T follicular helper cell (primary cell): ENCODE results near the gene DUSP15.

Experiments used
- DNase-seq: peaks from one replicate; pipeline ENCODE4 v3.0.0-alpha.2; 2020; ENCODE audit warnings: low read depth

DUSP15 gene

GRCh38 chr20:31860390-31861134 lies 9.8 kb downstream of the DUSP15 start:
- no peak for DNase-seq

DNA sequence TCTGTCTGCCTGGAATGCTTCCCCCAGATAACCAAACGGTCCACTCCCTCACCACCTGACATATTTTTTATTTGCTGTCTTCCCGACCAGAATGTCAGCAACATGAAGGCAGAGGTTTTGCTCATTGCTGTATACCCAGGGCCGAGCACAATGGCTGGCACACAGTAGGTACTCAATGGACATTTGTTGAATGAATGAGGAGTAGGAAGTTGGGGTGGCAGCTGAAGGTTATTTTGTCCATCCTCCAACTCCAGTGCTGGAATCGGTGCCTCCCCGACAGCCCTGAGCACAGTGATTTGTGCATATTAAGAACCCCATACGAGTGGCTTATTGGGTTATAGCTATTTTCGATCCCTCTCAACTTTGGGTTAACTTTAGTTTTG lies 10.3 kb downstream of the DUSP15 start:
- no peak for DNase-seq

DNA sequence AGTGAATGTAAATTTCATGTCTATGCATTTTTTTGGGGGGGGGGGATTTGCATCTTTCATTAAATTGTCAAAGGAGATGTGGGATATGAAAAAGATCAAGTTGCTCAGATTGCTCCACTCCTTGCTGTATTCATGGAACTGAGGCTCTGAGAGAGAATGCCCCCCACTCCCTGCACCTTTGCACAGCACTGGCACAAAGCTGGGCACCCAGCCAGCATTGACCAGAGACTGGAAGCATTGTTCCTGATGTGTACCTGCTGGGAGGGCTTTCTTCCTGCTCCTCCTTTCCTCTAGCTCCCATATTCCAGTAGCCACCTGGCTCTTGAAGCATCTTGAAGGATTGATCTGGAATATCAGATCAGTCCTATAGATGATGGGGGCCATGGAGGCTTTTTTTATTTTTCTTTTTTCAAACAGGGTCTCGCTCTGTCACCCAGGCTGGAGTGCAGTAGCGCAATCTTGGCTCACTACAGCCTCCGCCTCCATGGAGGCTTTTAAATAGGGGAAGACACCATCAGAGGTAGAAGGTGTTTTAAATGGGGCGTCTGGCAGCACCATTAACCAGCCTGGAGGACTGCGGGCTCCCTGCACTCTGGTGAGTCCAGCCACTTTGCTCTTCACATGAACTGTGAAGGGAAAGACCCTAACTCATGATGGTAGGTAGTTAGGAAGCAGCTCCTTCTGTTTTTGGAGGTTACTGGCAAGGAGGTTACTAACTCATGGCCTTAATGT lies 10.9 kb downstream of the DUSP15 start:
- DNase-seq: no peak

GRCh38 chr20:31858760-31859083 lies 11.6 kb downstream of the DUSP15 start:
- DNase-seq: no peak

- no peak for DNase-seq
Measured at GRCh38 chr20:31857861-31858759, 12.2 kb downstream of the DUSP15 start.

DNA sequence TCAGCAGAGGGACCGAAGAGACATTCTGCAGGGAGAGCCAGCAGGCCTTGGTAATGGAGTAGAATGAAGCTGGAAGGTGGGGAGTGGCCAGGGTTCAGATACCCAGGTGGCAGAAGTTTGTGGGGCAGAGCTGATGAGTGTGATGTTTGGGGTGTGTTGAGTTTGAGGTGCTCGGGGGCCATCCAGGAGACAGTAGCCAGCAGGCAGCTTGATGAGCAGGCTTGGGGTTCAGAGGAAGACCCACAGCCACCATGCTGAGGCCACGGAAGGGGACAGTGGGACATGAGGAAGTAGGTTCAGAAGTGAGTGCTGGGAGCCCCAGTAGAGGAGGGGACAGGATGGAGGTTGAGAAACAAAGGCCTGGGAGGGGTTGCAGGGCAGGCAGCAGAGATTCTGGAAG lies 13.8 kb downstream of the DUSP15 start:
- DNase-seq: no peak

GRCh38 chr20:31853481-31853880 lies 16.8 kb downstream of the DUSP15 start:
- no peak for DNase-seq

DNA sequence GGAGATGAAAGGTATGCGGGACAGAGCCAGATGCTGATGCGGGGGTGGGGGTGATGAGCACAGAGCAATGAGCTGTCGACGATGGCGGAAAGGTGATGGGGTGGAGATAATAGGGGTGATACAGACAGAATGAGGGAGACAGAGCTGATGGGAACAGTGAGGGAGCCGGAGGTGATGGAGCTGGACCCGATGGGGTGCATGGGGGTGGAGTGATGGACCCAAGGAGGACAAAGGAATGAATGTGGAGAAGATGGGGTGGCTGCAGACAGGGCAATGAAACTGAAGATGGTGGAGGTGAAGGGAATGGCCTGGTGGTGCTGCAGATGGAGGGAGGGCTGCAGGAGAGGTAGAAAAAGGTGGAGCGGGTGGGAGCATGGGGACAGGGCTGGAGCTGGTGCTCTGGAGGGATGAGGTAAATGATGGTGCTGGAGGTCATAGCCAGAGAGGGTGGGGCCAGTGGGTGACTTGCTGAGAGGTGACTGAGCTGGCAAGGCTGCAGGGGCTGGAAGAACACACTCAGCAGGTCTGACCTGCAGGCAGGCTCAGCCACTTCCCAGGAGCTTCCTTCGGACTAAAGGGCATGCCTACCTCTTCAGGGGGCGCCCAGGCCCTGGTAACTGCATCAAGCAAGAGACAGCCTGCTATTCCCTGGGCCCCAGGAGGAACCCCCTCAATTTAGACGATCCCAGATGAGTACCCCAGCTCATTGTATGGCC lies 18.9 kb downstream of the DUSP15 start:
- no peak for DNase-seq

- DNase-seq: no peak
Measured at GRCh38 chr20:31849306-31849930, 20.9 kb downstream of the DUSP15 start.

GRCh38 chr20:31848088-31848999 lies 22.0 kb downstream of the DUSP15 start:
- no peak for DNase-seq

DNA sequence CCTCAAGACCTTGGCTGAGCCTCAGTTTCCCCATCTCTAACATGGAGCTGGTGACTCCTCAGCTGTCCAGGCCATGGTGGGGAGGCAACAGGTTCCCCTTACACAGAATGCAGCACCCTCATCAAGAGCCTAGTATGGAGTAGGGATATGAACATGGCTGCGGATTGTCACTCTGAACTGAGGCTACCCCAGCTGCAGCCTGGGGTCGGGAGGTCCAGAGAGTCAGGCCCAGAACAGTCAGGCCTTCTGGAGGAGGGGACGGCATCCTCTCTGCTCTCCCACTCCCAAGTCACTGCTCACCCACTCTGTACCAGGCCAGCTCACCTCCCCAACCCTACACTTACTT lies 23.6 kb downstream of the DUSP15 start:
- DNase-seq: no peak

DNA sequence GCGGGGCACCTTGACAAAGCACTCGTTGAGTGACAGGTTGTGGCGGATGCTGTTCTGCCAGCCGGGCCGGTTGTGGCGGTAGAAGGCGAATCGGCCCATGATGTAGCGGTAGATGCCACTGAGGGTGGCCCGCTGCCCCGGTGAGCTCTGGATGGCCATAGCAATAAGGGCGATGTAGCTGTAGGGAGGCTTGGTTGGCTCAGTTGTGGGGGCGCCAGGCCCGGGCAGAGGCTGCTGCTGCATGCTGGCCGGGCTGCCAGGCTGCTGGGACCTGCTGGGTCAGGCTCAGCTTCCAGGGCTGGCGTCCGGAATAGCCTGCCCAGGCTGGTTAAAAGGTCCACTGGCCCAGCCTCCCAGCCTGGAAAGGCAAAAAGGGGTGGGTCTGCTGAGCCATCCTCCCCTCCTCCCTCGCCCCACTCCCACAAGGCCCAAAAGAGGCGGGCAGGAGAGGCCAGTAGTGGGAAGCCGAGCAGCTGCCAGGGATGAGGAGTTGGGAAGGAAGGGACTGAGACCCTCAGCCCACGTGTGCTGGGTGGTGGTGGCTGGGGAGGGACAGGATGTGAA lies 24.9 kb downstream of the DUSP15 start, which contains the start of gene FOXS1:
Gene FOXS1, minus strand, starts transcription at position 305 of the 564 bp plus-strand sequence. Its CDS starts 62 bp downstream, at position 243.
- DNase-seq: no peak

DNA sequence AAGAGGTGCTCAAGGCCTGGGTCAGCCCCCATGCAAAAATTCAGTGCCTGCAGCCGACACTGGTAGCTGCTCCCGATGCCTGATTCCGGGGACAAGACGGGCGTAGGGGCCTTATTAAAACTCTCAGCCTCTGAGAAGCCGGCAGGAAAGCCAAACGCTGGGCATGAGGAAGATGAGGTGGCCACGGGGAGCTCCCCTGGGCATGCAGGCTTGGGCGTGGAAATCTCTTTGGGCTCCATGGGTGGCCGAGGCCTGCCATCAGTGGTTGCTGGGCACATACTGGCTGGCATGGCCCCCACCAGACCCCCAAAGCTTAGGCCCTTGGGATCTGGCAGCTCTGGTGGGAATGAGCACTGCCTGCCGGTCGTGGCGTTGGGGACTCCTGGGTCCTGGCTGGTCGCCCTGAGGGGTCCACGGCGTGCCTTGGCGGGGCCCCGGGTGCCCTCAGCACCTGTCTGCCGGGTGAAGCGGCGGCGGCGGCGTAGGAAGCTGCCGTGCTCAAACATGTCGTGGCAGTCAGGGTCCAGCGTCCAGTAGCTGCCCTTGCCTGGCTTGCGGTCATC lies 25.5 kb downstream of the DUSP15 start:
- no peak for DNase-seq

DNA sequence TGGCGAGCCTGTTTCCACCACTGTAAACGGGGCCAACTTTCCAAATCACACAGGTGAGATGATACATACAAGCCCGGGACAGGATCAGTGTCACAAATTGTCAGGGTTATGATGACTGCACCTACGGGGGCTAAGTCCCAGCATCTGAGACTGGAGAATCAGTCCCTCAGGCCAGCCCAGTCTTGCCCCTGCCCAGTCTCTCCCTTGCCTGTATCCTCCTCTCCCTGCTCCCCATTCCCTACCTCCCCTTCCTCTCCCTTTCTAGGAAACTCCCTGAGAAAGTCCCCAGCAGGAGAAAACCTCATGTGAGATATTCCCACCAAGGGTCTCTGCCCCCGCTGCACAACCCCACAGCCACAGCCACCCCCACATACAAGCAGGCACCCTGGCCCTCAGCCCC lies 26.4 kb downstream of the DUSP15 start:
- no peak for DNase-seq

- no peak for DNase-seq
Measured at GRCh38 chr20:31843288-31843687, 27.0 kb downstream of the DUSP15 start.

DNA sequence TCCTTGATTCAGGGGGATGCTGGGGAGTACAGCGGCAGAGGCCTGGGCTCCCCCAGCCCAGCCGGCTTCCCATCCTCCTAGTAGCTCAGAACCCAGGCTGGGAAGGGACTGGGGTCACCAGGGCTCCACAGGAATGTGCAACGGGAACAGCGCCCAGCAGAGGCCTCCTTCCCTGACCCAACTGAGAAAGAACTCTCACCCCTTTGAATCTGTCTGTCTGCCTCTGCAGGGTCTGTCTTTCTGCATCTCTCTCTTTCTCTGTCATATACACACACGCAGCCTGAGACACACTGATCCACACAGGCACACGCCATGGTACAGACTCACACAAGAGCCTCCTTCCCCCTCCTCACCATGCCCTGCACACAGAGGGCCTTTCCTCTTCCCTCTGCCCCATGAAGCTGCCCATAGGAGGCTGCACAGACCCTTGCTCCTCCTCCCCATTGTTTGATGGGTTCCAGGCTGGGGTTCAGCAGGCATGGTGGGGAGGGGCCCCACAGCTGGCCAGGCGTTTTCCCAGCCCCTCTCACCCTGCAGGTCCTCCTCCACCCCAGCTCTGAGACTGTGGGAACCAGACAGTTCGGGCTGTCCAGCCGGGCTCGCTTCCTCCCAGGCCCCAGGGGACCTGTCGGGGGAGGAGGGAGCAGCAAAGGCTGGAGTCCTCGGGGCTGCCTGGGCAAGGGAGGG lies 27.7 kb downstream of the DUSP15 start:
- no peak for DNase-seq

- no peak for DNase-seq
Measured at GRCh38 chr20:31841928-31842327, 28.4 kb downstream of the DUSP15 start.

GRCh38 chr20:31840906-31841816 lies 29.2 kb downstream of the DUSP15 start:
- no peak for DNase-seq
